Adipocyte (in vitro differentiated cells): ENCODE measurements around the gene TRIM44.
A peak's percentile ranks its signal among the peaks of the same experiment; 100 is the strongest.

Experiments
- DNase-seq: peaks from one replicate; pipeline ENCODE4 v3.0.0-alpha.2; 2015; ENCODE audit warnings: low read depth
- H3K27me3 ChIP-seq: replicated peaks from 2 replicates; pipeline ENCODE4 v1.7.0; 2013; ENCODE audit warnings: mild to moderate bottlenecking, low read length, moderate library complexity; ENCODE audit not compliant: control insufficient read depth, insufficient read depth
- H3K36me3 ChIP-seq: 2 replicates; pipeline ENCODE4 v1.7.0; 2013; ENCODE audit warnings: low read length, mild to moderate bottlenecking, moderate library complexity; ENCODE audit not compliant: control insufficient read depth, insufficient read depth, severe bottlenecking
- H3K4me1 ChIP-seq: 2 replicates; pipeline ENCODE4 v1.7.0; 2013; ENCODE audit warnings: mild to moderate bottlenecking, low read length, moderate library complexity; ENCODE audit not compliant: control insufficient read depth, insufficient read depth
- H3K4me3 ChIP-seq: 2 replicates; pipeline ENCODE4 v1.7.0; 2013; ENCODE audit warnings: mild to moderate bottlenecking, low read length, moderate library complexity
- H3K9ac ChIP-seq: 2 replicates; pipeline ENCODE4 v1.7.0; 2013; ENCODE audit warnings: mild to moderate bottlenecking, low read length, moderate library complexity
- H3K9me3 ChIP-seq: 2 replicates; pipeline ENCODE4 v1.7.0; 2013; ENCODE audit warnings: mild to moderate bottlenecking, low read length, moderate library complexity; ENCODE audit not compliant: control insufficient read depth

The TRIM44 gene

GRCh38 chr11:35796562-35796961, 134.0 kb downstream of the TRIM44 start:
- H3K36me3 ChIP-seq, result peaks cover 1% of the 10 kb centered on the region
- H3K9ac ChIP-seq, result no peak overlapping the region
- peak; percentile 79 for DNase-seq
- H3K27me3 ChIP-seq, result no peaks in the 10 kb centered on the region
- H3K4me3 ChIP-seq, result no peak overlapping the region
- peaks cover 12% of the 10 kb centered on the region for H3K4me1 ChIP-seq
- H3K9me3 ChIP-seq, result no peaks in the 10 kb centered on the region

GRCh38 chr11:35798423-35798822, 135.8 kb downstream of the TRIM44 start:
- no peaks in the 10 kb centered on the region for H3K27me3 ChIP-seq
- no peak overlapping the region for H3K9ac ChIP-seq
- H3K36me3 ChIP-seq, result no peaks in the 10 kb centered on the region
- DNase-seq, result peak; percentile 41
- no peak overlapping the region for H3K4me3 ChIP-seq
- peaks cover 12% of the 10 kb centered on the region for H3K4me1 ChIP-seq
- H3K9me3 ChIP-seq, result no peaks in the 10 kb centered on the region

GRCh38 chr11:35798983-35799382, 136.4 kb downstream of the TRIM44 start:
- Histone ChIP-seq H3K36me3 (no peaks in the 10 kb centered on the region), H3K4me3 (no peak overlapping the region), H3K27me3 (no peaks in the 10 kb centered on the region), H3K4me1 (peaks cover 12% of the 10 kb centered on the region), H3K9ac (no peak overlapping the region), H3K9me3 (no peaks in the 10 kb centered on the region)
- DNase-seq, result no peak

GRCh38 chr11:35799655-35800054, 137.1 kb downstream of the TRIM44 start:
- Histone ChIP-seq H3K4me3 (no peak overlapping the region), H3K9me3 (no peaks in the 10 kb centered on the region), H3K36me3 (no peaks in the 10 kb centered on the region), H3K27me3 (no peaks in the 10 kb centered on the region), H3K4me1 (peaks cover 12% of the 10 kb centered on the region), H3K9ac (no peak overlapping the region)
- no peak for DNase-seq

GRCh38 chr11:35800970-35801953, 138.7 kb downstream of the TRIM44 start:
- Histone ChIP-seq H3K36me3 (peaks cover 2% of the 10 kb centered on the region), H3K27me3 (no peaks in the 10 kb centered on the region), H3K9ac (no peak overlapping the region), H3K4me1 (peaks cover 12% of the 10 kb centered on the region), H3K4me3 (no peak overlapping the region), H3K9me3 (no peaks in the 10 kb centered on the region)
- no peak for DNase-seq

- H3K36me3 ChIP-seq, result peaks cover 10% of the 10 kb centered on the region
- peaks cover 12% of the 10 kb centered on the region for H3K4me1 ChIP-seq
- no peak overlapping the region for H3K4me3 ChIP-seq
- H3K9me3 ChIP-seq, result no peaks in the 10 kb centered on the region
- no peaks in the 10 kb centered on the region for H3K27me3 ChIP-seq
- DNase-seq, result no peak
- no peak overlapping the region for H3K9ac ChIP-seq
Measured at GRCh38 chr11:35802221-35802620, 139.6 kb downstream of the TRIM44 start.

GRCh38 chr11:35802672-35803071, 140.1 kb downstream of the TRIM44 start:
- Histone ChIP-seq H3K27me3 (no peaks in the 10 kb centered on the region), H3K36me3 (peaks cover 12% of the 10 kb centered on the region), H3K4me3 (no peak overlapping the region), H3K9me3 (no peaks in the 10 kb centered on the region), H3K4me1 (peaks cover 12% of the 10 kb centered on the region), H3K9ac (no peak overlapping the region)
- no peak for DNase-seq

- H3K4me3 ChIP-seq, result no peak overlapping the region
- H3K9ac ChIP-seq, result no peak overlapping the region
- no peaks in the 10 kb centered on the region for H3K27me3 ChIP-seq
- no peak for DNase-seq
- H3K4me1 ChIP-seq, result peaks cover 10% of the 10 kb centered on the region
- H3K9me3 ChIP-seq, result no peaks in the 10 kb centered on the region
- peaks cover 12% of the 10 kb centered on the region for H3K36me3 ChIP-seq
Measured at GRCh38 chr11:35803115-35803514, 140.5 kb downstream of the TRIM44 start.

- Histone ChIP-seq H3K9ac (no peak overlapping the region), H3K9me3 (no peaks in the 10 kb centered on the region), H3K36me3 (peaks cover 16% of the 10 kb centered on the region), H3K4me3 (no peak overlapping the region), H3K4me1 (no peaks in the 10 kb centered on the region), H3K27me3 (no peaks in the 10 kb centered on the region)
- no peak for DNase-seq
Measured at GRCh38 chr11:35804451-35805040, 142.0 kb downstream of the TRIM44 start.

- H3K9ac ChIP-seq, result no peak overlapping the region
- H3K27me3 ChIP-seq, result no peaks in the 10 kb centered on the region
- H3K4me3 ChIP-seq, result no peak overlapping the region
- no peaks in the 10 kb centered on the region for H3K9me3 ChIP-seq
- peaks cover 16% of the 10 kb centered on the region for H3K36me3 ChIP-seq
- H3K4me1 ChIP-seq, result peaks cover 13% of the 10 kb centered on the region
- DNase-seq, result no peak
Measured at GRCh38 chr11:35809561-35809960, 147.0 kb downstream of the TRIM44 start.

- Histone ChIP-seq H3K4me1 (peaks cover 19% of the 10 kb centered on the region), H3K9me3 (no peaks in the 10 kb centered on the region), H3K27me3 (no peaks in the 10 kb centered on the region), H3K4me3 (no peak overlapping the region), H3K36me3 (peaks cover 16% of the 10 kb centered on the region), H3K9ac (no peak overlapping the region)
- peak; percentile 24 for DNase-seq
Measured at GRCh38 chr11:35810045-35810645, 147.6 kb downstream of the TRIM44 start.
